Epithelial cell of esophagus (primary cell): ENCODE measurements around the gene ANO4.
A peak's percentile ranks its signal among the peaks of the same experiment; 100 is the strongest.

ENCODE experiments used
- DNase-seq: peaks from one replicate; pipeline ENCODE4 v3.0.0; 2010; ENCODE audit warnings: low read depth
- H3K4me3 ChIP-seq: 2 replicates; pipeline ENCODE4 v1.5.1; 2011; ENCODE audit warnings: mild to moderate bottlenecking, low read length, control low read depth
- TF ChIP-seq, protein P1 (sequence below): IDR thresholded peaks from 2 replicates; pipeline ENCODE4 v1.5.1; 2011; ENCODE audit warnings: low read depth, mild to moderate bottlenecking, low read length, control low read depth, inconsistent platforms; ENCODE audit not compliant: insufficient read depth; ENCODE audit errors: missing control alignments

ANO4 gene

DNA sequence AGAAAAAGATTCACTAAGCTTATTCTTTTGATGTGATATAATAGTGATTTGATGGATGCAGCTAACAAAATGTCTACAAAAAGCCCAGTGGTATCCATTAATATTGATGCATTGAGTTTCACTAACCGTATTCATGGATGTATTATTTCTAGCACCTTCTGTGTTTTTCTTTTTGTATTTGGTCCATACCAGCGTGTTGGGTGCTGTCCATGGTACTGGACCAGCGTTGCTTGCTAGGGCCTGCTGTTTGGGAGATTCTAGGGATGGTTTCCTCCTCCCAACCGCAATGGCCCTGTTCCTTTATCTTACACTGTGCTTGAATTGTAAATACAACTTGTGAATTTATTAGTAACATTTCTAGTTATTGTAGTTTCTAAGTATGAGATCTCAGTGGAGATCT lies 31.7 kb downstream of the ANO4 start:
- no peak overlapping the region for H3K4me3 ChIP-seq
- TF ChIP-seq, protein P1, sequence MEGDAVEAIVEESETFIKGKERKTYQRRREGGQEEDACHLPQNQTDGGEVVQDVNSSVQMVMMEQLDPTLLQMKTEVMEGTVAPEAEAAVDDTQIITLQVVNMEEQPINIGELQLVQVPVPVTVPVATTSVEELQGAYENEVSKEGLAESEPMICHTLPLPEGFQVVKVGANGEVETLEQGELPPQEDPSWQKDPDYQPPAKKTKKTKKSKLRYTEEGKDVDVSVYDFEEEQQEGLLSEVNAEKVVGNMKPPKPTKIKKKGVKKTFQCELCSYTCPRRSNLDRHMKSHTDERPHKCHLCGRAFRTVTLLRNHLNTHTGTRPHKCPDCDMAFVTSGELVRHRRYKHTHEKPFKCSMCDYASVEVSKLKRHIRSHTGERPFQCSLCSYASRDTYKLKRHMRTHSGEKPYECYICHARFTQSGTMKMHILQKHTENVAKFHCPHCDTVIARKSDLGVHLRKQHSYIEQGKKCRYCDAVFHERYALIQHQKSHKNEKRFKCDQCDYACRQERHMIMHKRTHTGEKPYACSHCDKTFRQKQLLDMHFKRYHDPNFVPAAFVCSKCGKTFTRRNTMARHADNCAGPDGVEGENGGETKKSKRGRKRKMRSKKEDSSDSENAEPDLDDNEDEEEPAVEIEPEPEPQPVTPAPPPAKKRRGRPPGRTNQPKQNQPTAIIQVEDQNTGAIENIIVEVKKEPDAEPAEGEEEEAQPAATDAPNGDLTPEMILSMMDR: no peak
- peak; percentile 74 for DNase-seq

DNA sequence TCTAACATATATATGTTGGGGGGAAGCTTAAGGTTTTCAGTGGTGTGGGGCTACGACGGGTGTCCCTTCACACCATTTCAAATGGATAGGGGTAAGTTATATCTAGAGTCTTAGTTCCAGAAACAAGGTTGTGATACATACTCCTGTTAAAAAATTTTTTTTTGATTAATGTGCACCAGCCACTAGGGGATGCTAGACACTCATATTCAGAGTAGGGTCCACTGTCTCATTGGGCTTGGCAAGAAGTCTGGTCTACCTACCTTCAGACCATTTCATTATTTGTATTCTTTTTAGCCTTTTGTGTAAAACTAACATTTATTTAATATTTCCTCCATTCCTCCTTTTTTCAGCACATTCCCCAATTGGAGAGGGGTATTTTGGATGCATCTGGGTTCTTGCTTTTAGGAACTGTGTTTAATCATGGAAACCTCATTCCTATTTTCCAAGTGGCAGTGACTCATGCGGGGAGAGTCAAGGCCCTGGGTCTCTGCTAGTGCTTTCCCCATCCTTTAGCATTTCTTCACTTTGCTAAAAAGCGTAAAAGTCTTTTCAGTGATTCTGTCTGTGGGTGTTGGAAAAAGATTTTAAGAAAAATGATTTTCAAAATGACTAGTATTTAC lies 33.4 kb downstream of the ANO4 start:
- H3K4me3 ChIP-seq: no peak overlapping the region
- TF ChIP-seq, protein P1: peak; percentile 91
- DNase-seq: peak; percentile 69

DNA sequence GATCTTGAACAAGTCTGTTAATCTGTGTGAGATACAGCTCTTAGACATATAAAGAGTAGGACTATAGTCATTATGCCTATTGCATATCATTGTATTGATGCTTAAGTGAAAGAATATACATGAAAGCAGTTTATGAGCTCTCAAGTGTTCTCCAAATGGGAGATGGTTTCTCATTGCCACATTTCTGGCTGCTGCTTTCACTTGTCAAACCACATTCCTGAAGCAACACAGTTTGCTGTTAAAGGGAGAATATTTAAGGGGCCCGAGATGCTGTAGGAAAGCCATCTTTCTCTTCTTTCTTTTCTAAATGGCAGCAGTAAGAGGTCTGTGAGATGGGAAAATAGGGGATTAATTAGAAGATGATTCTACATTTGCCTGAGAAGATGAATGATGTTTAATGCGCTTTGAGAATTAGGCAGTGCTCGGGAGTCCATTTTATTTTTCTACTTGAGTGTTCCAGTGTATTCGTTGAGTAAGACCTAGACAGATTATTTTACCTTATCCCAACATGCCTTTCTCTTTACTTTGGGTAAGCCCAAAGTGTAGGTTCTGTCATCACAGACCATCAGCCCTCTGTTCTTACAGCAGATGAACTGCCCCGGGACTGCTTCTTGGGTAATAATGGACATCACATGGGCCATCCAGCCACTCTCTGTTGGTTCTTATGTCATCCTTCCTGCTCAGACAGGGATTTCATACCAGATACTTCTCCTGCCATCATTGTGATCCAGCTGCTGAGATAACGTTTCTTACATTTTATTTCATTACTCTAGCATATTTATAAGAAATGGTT lies 35.6 kb downstream of the ANO4 start:
- peak; percentile 35 for DNase-seq
- TF ChIP-seq, protein P1: no peak
- H3K4me3 ChIP-seq: no peak overlapping the region

GRCh38 chr12:100833282-100833681 lies 38.7 kb downstream of the ANO4 start:
- DNase-seq: peak; percentile 10
- TF ChIP-seq, protein P1: no peak
- no peak overlapping the region for H3K4me3 ChIP-seq

- TF ChIP-seq, protein P1: no peak
- H3K4me3 ChIP-seq: no peak overlapping the region
- no peak for DNase-seq
These were observed 46.2 kb downstream of the ANO4 start for GRCh38 chr12:100840748-100841147.

DNA sequence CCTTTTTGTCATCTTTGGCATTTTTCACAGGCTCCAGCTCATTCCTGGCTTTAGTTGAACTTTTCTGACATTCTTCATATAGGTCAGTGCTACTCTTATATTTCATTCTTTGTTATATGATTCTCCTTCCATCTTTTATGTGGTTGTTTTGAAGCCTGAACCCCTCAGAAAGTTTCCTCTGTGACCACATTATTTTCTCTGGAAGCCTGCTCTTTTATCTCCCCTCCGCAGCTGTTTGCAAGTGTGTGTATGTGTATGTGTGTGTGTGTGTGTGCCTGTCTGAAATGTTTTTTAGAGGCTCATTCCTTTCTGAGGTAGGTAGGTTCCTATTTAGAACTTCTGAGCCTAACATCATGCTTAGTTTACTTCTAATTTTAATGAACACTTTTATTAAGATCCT lies 47.6 kb downstream of the ANO4 start:
- TF ChIP-seq, protein P1: no peak
- DNase-seq: no peak
- no peak overlapping the region for H3K4me3 ChIP-seq
